NCI-H446 (cell line): ENCODE data around the gene MSH5.
"Not testable (repeated sequence)": the region's sequence is repeated elsewhere in the genome, so short reads cannot be mapped to it uniquely, and the experiment has no call there.

ENCODE experiments used
- DNase-seq, 2 experiments: peaks; one replicate each; lab custom pipeline; 2025; lab: John Stamatoyannopoulos, UW

Gene MSH5

DNA sequence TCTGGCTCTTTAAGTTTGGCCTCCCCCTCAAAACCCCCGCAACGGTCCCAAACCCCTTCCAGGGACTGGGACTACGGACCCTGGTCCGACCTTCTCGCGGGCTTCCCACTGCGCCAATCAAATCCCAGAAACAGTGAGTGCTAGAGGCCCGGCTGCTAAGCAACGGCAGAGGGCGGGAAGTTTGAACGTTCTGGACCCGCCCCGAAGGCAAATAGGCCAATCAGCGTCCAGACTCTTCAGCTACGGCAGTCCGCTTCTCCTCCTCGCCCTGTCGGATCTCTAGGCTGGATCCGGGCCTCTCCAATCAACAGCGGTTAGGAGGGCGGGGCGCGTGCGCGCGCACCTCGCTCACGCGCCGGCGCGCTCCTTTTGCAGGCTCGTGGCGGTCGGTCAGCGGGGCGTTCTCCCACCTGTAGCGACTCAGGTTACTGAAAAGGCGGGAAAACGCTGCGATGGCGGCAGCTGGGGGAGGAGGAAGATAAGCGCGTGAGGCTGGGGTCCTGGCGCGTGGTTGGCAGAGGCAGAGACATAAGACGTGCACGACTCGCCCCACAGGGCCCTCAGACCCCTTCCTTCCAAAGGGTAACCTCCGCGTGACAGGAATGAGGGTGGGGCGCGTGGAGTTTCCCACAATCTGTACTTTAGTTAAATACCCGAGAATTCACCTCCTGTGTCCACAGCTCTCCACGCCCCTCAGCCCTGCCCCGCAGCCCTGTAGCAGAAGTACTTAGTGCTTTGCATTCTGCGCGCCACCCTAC is at the start of gene MSH5:
TSS of gene MSH5 (plus strand) at position 367 of the 758 bp plus-strand sequence. CDS start 462 bp downstream, outside the sequence.
- DNase-seq = peak; percentile 98 to 99

DNA sequence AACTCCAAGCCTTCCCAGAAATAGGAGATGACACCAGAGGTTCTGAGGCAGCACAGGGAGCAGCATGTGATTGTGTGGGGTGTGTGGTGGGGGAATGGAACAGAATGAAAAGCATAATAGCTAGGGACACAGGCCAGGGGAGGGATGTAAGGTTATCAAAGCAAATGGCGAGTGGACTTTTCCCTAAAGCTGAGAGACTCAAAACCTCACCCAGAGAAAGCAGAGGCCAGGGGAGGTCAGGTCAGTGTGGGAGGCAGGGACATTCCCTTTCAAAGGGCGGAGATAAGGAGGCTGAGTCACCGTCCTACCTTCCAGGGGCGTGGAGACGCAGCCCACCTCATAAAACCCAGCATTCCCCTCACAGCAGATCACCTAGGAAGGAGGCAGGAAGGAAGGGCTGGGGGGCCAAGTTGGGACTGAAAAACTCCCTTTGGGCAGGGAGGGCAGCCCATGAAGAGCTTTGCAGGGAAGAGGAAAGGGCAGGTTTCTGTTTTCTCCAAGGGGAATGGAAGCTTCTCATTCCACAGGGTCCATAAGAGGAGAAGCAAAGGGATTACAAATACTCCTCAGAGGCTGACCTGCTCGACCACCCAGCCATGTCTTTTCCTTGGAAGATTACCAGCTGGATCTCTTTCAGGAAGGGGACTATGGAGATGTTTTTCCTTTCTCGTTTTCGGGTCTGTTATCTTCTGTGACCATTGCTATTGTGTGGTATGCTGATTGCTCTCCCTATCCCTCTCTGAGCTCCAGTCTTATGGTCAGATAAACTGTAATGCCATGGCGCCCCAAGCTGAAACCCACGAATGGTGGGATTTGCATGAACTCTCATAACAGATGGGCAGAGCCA is 49.4 kb upstream of the MSH5 start:
- no peak for DNase-seq

DNA sequence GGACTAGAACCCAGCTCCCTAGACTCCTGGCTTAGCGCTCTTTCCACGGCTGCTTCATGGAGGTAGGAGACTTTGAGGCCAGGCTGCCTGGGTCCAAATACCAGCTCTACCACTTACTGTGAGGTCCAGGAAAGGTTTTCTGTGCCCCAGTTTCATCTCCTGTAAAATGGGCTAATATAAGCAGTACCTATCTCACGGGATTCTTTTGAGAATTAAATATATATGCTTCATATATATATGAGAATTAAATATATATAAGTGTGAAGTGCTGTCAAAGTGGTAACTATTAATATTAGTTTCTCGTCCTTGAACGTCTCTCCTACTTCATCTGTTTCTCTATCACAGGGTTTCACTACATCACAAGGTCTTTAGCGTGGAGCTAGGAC is 48.7 kb upstream of the MSH5 start:
- DNase-seq = no peak

DNA sequence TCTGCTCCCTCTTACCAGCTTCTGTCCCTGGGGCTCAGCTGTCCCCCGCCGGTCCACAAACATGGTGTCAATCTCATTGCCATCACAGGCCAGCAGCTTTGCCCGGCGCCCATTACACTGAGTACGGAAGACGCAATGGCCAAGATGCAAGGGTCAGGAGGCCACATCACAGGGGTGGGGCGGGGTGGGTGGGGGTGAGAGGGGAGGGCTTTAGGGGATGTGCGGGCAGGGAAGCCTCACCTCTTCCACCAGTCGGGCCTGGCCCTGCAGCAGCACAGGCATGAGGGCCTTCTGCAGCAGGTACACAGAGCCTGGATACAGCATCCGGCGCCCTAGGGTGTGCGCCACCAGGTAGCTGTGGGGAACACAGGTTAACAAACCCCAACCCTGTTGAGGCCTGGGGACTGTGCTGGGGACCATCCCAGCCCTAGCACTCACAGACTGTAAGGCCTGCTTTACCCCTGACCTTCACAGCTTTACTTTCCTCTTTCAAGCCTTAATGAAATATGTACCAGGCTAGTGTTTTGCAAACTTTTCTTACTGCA is 48.2 kb upstream of the MSH5 start:
- no peak for DNase-seq

DNA sequence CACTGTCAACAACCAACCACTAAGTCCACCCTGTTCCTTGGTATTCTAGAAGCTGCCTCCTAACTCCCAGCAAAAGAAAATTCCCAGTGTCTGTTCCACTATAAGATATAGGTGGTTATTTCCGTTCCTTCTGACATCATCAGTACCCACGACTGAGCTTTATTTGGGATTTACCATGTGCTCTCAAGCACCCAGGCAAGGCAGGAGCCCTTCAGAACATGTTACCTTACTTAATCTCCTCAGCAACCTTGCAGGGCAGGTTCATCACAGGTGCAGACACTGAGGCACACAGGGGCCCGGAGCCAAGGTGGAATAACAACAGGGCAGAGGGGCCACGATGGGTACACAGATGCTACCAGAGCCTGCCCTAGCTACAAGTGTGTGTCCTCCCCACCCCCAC is 47.5 kb upstream of the MSH5 start:
- DNase-seq = no peak

DNA sequence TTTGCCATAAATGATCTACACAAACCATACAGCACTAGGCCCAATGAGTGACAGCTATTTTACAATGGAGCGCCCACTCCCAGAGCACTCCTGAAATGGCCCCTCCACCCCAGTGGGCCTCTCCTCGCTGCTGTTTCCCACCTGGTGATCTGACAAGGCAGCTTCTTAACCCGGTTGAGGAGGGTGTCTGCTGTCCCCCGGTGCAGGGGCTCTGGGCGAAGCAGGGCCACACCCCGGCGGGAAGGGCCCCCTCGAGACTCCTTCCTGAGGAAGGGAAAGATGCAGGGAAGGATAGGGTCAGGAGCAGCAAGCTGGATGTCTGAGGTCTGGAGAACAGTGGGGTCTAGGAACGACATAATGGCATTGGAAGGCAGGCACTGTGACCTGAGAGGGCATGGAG is 46.9 kb upstream of the MSH5 start:
- DNase-seq = no peak

DNA sequence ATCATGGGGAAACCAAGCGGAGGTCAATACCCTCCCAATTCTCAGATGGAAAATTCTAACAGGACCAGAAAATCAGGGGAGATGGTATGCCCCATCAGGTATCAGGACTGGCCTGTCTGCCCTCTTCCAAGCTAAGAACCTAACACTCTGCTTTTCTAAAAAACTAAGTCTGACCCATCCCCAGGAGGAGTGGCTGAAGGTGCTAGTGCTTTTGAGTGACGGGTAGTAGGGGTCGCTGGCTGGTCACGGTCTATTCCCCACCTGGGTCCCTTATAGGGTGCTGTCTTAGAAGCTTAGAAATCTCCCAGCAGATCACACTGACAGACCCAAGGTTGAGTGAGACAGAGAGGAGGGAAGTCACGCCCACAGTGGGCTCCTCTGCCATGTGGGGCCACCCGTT is 46.3 kb upstream of the MSH5 start:
- DNase-seq = no peak

DNA sequence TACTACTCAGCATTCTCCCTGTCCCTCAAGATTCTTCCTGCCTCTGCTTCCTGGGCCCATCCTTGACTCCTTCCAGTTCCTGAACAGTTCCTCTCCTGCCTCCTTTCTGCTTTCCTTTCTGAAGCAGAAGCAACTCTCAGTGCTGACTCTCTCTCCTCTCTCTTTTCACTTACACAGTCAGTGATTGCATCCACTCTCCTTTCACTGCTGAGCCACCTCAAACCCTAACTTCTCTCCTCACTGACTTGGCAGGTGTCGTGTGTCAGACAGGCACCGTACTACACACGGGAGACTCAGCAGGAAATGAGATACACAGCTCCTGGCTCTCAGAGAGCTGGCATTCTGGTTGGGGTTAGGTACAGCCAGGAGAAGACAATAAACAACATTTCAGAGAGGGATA is 42.2 kb upstream of the MSH5 start:
- DNase-seq = no peak

DNA sequence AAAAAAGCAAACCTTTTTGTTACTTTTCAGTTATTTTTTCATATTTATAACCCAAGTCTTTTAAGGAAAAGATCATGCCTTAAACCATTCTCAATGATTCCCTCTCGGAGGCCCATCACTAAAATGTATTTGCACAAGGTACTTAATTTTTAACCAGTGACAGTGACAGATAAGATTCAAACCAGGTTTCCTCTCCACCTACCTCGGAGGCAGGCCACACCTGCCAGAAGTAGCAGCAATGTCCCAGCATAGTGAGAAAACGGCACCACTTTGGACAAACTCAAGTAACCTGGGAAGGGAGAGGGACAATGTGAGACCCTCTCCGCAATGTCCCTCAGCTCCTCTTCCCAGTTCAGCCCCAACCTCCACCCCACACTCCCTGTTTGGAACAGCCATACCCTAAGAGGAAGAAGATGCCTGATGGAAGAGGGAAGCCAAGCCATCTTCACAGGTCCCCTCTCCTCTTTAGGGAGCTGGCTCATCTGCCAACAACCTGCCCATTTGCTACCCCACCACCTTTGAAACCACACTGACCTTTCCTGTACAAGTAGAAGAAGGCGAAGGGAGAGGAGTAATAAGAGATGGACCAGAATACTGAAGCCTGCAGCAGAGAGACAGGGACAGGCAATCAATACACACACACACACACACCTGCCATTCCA is 38.9 kb upstream of the MSH5 start:
- DNase-seq = no peak

DNA sequence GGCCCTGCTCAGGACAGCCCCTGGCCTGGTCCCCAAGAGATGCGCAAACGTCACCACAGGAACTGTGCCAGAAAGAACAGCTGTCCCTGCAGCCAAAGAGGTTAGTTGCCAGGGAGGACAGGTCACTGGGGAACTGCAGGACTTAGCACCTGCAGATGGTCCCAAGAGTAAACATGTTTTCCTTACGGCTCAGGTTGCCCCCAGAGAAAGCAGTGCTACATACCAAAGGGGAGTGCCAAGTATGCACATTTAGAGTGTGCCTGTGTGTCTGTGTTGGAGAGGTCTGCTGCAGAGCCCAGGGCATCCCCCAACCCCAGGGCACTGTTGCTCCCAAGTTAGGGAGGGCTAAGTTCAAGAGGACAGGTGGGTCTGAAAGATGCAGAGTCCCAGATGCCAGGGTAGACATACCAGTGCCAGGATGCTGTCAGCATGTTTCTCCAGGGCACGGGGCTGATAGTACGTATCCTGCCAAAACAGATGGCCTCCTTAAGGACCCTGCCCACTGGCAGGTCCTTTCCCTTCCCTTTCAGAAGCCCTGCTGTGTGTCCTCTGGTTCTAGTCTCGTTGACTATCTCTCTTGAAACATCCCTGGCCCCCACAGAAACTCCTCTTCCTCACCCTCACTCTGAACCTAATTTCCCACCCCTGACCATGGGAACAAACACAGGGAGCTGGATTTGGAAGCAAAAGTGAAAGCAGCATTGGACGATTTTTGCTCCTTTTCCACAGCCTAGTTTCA is 38.0 kb upstream of the MSH5 start:
- DNase-seq = peak in 1 of 2 experiments; percentile 38

DNA sequence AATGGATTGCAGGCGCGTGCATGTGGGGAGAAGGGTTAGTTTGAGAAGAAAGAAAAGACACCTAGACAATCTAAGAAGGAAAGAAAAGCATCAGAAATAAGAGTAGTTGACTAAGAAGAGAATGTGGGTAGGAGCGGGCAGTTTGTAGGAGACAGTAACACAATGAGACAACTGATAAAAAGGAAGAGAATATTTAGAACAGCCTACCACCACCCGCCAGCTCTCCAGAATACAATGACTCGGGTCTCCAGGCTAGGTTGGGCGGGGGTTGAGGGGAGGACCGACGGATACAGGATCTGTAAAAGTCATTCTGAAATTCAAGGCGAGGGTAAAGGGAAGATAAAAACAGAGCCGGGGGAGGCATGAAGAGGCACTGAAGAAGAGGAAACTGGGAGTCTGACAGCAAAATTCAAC is 37.4 kb upstream of the MSH5 start:
- no peak for DNase-seq

DNA sequence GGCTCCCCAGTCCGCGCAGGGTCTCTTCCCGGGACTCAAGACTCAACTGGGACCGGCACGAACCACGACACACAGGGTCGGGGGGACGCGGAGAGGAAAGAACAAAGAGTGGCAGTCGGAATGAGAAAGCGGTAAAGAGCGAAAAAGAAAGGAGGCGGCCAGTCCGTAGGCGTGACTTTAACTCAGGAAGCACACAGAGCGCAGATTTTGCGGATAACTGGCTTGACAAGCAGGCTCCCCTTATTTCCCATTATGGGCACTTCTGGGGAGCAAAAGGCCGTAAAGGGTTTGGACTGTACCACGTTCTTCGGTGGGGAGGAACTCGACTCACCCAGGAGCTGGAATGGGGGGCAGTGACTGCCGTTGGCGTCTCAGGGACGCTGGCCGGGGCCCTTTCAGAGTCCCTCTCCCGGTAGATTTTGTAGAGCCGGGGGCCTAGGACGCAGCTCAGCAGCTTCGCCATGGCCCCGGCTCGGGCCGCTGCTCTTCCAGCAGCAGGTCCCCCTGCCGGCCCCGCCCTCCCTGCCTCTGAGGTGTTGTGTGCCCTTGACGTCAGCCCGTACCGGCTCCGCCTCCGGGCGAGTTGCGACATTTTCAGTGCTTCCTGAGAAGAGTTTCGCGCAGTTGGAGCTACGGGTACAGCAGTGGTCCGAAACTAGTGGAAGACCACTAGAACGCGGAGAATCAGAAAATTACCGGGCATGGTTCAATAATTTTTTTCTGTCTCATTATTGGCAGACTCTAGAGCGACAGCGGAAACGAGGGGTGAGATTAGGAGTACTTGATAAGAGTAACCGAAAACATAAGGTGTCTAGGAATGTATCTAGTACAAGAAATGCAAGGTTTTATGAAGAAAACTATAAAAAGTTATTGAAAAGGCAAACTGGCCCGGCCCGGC is 36.7 kb upstream of the MSH5 start, which contains the start of gene ABHD16A:
TSS of gene ABHD16A (minus strand) at position 506 of the 898 bp plus-strand sequence. CDS start at position 463, 43 bp downstream.
- peak; percentile 93 to 97 for DNase-seq

DNA sequence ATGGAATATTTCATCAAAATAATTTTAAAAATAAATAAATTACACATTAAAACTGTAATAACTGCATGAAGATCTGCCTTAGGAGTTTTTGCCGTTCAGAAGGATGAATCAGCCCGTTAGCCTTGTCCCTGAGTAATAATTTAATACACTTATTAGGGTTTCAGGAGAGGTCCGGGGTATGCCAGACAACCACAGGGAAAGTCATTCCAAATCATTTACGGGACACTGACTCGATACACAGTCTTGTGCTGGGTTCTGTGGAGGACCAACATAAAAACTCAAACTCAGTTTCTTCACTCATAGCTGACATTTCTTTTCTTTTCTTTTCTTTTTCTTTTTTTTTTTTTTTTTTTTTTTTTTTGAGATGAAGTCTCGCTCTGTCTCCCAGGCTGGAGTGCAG is 33.9 kb upstream of the MSH5 start:
- DNase-seq = no peak

DNA sequence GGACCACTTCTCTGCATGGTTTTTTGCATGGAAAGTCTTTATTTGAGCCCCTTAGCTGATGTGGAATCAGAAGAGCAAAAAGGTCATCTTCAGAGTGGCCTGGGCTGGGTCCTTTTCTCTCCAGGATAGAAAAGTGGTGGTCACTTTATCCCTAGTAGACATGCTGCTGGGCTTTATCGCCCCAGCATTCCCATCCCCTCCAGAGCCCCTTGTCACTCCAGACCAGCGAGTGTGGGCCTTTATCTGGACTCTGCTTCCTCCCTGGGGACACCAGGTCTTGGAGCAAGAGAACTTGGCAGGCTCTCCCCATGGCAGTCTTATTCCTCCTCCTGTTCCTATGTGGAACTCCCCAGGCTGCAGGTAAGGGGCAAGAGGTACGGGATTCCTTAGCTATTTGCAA is 33.2 kb upstream of the MSH5 start, which contains the start of gene LY6G6F:
TSS of gene LY6G6F (plus strand) at position 268 of the 400 bp plus-strand sequence. CDS start at position 309, 41 bp downstream.
- DNase-seq = no peak

DNA sequence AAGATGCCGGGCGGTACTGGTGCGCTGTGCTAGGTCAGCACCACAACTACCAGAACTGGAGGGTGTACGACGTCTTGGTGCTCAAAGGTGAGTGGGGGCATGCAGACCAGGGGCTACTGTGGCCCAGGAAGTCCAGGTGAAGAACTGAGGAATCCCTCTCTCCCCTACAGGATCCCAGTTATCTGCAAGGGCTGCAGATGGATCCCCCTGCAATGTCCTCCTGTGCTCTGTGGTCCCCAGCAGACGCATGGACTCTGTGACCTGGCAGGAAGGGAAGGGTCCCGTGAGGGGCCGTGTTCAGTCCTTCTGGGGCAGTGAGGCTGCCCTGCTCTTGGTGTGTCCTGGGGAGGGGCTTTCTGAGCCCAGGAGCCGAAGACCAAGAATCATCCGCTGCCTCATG is 32.1 kb upstream of the MSH5 start:
- no peak for DNase-seq

DNA sequence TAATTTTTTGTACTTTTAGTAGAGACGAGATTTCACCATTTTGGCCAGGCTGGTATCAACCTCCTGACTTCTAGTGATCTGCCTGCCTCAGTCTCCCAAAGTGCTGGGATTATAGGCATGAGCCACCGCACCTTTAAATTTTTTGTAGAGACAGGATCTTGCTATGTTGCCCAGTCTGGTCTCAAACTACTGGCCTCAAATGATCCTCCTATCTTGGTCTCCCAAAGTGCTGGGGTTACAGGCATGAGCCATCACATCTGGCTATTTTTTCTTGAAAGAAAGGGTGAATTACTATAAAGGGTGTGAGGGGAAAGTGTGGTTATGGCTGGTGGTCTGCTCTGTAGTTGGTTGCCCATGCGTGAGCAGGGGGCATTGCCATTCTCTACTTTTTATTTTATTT is 31.6 kb upstream of the MSH5 start:
- no peak for DNase-seq

DNA sequence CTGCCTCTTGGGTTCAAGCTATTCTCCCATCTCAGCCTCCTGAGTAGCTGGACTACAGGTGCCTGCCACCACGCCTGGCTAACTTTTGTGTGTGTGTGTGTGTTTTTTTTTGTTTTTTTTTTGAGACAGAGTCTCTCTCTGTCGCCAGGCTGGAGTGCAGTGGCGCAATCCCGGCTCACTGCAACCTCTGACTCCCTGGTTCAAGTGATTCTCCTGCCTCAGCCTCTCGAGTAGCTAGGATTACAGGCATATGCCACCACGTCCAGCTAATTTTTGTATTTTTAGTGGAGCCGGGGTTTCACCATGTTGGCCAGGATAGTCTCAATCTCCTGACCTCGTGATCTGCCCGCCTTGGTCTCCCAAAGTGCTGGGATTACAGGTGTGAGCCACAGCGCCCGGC is 30.6 kb upstream of the MSH5 start:
- DNase-seq = not testable (repeated sequence)

DNA sequence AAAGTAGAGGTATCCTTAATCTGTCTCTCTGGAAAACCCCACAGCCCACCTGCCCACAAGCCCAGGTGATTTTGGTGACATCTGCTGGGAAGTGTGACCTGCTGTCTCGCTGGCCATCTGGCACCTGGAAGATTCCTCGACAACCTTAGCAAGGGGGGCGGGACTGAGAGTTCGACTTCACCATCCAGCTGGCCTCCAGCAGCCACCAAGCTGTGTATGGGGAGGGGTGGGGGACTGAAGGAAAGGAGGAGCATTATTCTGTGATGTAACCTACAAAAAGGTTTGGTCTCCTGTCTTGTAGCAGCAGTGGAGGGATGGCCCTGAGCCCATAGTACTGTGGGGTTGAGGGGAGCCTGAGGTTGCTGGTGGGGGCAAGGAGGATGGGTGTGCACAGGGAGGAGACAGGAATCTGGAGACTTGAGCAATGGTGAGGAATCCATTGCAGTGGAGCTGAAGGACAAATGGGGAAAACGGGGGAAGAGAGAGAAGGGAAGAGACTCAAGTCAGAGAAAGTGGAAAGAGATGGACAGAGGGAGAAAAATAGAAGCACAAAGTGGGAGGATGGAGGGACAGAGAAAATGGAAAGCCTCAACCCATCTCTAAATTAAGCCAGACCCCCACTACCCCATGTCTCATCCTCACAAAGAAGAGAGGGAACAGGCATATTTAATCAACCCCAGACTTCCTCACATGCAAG is 29.1 kb upstream of the MSH5 start:
- DNase-seq = no peak

DNA sequence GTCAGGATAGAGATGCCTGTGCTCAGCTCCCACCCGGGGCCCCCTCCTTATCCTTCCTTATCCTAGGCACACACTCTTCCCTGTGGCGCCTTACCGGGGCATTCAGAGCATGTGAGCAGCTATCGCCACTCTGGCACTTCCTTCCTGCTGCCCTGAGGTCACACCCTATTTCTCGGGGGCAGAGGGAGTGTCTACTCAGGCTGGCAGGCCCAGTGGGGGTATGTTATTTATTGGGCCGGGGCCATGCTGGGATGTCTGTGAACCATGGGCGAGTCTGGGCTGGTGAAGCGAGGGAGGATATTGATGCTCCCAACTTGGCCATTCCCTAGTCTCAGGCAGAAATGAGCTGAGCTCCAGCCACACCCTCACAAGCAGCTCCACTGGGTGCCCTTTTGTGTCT is 28.6 kb upstream of the MSH5 start:
- no peak for DNase-seq

DNA sequence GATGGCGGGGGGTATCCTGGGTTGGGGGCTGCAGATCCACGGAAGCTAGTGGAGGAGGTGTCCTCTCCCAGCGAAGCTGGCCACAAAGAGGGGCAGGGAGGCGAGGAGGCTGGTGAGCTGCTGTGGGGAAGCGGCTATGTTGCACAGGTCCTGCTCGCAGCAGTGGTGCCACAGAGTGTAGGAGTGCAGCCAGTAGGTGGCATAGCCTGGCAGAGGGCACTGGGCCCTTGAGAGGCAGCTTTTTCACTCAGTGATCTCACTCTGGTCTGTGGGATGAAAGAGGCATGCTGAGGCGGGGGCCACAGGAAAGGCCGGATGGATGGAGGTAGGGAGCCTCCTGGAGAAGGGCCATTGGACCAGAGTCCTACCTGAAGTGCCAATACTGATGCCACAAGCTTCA is 27.5 kb upstream of the MSH5 start:
- DNase-seq = no peak
